Measurements from ENCODE around the gene ARIH1.
"Not testable (repeated sequence)": the region's sequence is repeated elsewhere in the genome, so short reads cannot be mapped to it uniquely, and the experiment has no call there.

Gene ARIH1

DNA sequence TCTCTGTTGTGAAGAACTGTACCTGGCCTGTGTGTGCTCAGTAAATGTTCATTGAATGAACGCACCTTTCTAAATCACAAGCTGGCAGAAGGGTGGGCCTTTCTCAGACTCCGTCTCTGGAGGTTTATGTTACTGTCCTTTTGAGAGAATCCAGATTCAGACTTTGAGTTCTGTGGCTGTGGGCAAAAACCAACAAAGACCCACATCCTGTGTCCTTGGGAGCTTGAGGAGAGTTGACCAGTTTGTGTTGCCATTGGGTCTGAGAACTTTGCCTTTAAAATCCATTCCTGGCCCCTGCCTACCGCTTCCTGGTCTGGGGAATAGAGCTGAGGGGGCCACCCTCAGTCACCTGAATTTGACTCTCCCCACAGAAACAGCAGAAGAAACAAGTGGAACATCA lies 134.0 kb downstream of the ARIH1 start:
- DNase-seq (ENCODE audit: low read depth) = not testable (repeated sequence)

GRCh38 chr15:72609862-72610261 lies 135.7 kb downstream of the ARIH1 start:
- DNase-seq (ENCODE audit: low read depth) = no peak

DNA sequence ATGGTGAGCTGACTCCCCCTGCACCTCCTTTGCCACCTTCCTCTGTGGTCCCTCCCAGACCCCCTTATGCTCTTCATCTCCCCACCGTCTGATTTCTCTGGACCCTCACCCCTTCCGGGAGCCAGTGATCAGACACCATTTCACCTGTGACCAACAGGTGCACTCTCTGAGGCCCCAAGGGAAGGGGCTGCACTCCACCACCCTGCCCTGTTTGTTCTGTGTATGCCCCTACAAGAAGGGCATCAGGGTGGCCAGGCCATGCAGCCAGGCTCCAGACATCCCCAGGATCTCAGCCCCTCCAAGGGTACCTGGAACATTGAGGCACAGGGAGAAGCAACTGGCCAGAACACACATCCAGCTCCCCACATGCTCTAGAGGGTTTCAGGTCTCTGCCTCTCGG lies 138.2 kb downstream of the ARIH1 start:
- DNase-seq (ENCODE audit: low read depth) = not testable (repeated sequence)

- no peak for DNase-seq (ENCODE audit: low read depth)
Measured at GRCh38 chr15:72614810-72615532, 140.8 kb downstream of the ARIH1 start.

- not testable (repeated sequence) for DNase-seq (ENCODE audit: low read depth)
Measured at GRCh38 chr15:72615533-72616233, 141.6 kb downstream of the ARIH1 start.

DNA sequence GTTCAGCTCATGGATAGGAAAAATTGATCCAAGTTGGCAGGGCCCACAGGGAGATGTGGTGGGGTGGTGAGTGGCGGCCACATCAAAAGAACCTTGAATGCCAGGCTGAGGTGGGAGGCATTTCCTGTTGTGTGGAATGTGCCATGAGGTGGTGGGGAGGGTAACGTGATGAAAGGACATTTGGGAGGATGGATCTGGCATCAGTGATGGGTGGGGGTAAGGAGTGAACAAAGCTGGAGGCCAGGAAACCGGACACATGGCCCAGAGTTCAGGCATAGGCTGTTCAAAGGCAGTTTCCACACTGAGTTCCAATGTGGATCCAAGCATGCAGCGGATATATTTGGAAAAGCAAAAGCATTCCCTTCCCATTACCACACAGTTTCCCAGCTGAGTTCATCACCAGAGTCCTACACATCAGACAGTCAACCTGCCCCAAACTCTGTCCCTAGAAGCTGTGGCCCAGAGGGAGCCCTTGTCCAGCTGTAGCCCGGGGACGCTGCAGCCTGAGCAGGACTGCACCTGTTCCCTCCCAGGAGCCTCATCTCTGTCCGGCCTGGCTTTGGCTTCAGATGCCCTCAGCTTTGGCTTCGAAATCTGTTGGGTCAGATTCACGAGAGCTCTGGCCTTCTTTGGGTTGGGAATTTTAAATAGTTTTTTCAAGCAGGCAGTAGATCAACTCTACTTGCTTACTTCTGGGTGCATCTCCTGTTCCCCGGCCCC lies 142.5 kb downstream of the ARIH1 start:
- no peak for DNase-seq (ENCODE audit: low read depth)

DNA sequence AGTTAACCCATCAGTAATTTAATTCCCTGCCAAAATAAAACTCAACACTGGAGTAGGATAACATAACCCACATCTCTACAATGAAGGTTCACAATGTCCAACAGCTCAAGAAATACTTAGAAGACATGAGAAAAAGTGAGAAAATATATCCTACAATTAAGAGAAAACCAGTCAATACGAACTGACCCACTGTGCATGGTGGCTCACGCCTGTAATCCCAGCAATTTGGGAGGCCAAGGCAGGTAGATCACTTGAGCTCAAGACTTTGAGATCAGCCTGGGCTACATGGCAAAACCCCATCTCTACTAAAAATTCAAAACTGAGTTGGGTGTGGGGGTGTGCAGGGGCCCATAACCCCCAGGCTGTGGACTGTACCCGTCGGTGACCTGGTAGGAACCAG lies 149.7 kb downstream of the ARIH1 start:
- DNase-seq (ENCODE audit: low read depth) = not testable (repeated sequence)

DNA sequence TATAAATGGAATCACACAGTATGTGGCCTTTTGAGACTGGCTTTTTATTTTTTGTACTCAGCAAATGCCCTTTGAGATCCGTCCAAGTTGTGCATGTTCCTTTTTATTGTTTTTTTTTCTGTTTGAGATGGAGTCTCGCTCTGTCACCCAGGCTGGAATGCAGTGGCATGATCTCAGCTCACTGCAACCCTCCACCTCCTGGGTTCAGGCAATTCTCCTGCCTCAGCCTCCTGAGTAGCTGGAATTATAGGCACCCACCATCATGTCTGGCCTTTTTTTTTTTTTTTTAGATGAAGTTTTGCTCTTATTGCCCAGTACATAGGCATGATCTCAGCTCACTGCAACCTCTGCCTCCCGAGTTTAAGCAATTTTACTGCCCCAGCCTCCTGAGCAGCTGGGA lies 152.0 kb downstream of the ARIH1 start:
- DNase-seq (ENCODE audit: low read depth) = not testable (repeated sequence)

DNA sequence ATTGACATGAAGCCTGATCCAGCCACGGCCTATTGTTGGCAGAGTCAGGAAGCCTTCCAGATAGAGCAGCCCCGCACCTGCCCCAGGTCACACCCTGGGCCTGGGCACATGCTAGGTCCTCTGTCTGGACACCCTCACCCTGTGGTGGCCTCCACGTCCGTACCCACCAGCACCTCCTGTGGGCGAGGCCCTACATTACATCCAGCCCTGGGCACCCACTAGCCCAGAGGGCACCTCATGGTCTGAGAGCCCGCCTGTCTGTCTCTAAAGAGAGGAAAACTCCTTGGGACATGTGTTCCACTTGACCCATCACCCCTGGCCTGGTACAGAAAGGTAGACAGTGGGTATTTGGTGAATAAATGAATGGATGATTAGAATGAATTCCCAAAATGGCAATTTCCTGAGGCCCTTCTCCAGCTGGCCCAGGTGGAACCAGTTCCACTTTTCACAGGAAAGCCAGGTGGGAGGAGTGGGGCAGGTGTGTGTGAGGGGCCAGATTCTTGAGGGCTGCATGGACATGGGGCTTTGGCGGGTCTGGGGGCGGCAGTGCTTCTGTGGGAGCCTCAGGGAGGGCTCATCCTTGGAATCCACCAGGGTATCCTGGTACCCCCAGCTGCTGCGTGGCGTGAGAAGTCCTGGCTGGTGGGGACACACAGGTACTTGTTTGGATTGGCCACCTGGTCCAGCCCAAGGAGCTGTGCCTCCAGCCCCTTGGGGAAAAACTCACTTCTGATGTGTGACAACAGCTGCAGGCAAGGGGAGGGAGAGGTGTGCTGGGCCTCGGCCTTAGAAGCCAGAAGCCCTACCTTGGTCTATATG lies 154.3 kb downstream of the ARIH1 start:
- DNase-seq (ENCODE audit: low read depth) = not testable (repeated sequence)

DNA sequence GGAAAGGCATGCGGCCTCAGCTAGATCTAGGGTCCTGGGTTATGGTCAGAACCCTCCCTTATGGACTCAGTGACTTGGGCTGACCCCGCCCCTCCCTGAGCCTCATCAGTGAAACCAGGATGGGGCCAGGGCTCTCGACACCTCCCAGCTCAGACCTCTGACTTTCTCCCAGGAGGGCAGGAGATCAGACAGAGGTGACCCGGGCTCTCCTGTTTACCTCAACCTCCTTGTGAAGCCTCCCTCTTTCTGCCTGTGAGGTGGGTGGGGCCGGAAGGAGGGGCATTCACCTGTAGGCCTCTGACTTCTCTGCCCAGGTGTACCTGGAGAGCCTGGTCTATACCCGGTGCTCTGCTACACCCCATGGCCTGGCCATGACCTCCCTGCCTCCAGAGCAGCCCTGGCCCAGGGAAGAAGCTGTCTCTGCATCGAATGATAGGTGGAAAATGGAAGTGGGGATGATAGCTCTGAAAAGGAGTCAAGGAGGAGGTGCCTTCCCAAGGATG lies 155.0 kb downstream of the ARIH1 start:
- DNase-seq (ENCODE audit: low read depth) = not testable (repeated sequence)

- DNase-seq (ENCODE audit: low read depth) = peak; percentile 35
Measured at GRCh38 chr15:72636519-72637282, 162.6 kb downstream of the ARIH1 start.

DNA sequence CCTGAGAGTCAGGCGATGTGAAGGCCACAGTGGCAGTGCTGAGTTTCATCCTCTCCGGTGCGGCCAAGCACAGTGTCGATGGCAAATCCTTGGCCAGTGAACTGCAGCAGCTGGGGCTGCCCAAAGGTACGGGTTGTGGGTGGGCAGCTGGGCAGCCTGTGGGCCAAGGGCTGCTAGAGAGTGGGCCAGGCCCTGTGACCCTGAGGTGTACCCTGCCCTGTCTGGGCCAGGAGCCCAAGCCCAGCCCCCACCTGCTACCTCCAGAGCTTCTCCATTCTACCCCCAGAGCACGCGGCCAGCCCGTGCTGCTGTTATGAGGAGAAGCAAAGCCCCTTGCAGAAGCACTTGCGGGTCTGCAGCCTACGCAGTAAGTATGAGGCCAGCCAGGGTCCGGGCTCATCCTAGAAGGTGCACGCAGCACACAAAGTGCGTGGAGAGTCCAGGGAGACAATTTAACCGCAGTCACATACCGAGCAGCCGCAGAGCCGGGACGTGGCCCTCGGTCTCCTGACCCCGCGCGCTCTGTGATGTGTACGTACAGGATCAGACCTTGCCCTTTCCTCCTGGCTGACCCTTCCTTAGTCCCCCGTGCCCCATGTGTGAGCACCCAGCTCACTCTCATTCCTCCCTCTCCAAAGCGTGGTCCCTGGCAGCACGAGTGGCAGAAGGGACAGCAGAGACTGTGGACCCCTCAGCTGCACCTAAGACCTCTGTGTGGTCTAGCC lies 165.8 kb downstream of the ARIH1 start:
- DNase-seq (ENCODE audit: low read depth) = not testable (repeated sequence)

- not testable (repeated sequence) for DNase-seq (ENCODE audit: low read depth)
Measured at GRCh38 chr15:72642271-72642670, 168.1 kb downstream of the ARIH1 start.

DNA sequence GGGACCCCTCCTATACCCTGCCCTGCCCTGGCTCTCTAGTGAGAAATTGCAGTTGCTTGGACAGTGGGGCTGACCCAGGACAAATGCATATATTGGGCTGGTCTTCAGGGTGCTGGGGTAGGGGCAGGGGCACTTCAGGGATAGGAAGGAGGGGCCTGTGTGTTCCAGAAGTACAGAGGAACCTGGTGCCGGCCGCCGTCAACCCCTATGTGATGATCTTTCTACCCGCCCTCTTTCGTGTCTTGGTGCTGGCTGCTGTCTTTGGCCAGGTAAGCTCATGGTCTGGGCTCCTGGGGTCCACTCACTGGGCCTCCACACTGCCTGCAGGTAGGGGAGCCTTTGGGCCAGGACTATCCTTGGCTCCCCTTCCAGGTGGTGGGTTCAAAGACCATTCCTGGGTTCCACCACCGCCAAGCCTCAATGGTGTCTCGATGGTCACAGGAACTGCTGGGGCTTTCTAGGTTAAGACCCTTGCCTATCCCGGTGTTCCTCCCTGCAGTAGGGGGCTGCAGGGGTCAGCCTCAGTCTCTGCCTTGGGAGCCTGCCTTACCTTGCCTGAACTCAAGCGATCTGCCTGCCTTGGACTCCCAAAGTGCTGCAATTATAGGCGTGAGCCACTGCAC lies 174.6 kb downstream of the ARIH1 start:
- not testable (repeated sequence) for DNase-seq (ENCODE audit: low read depth)

All from CMK (cell line).